ENCODE measurements around the gene SLC15A4.
A peak's percentile ranks its signal among the peaks of the same experiment; 100 is the strongest.

SLC15A4 gene

GRCh38 chr12:128790653-128791373, 32.9 kb downstream of the SLC15A4 start:
- H3K9me2 ChIP-seq (replicated peaks; ENCODE audit: insufficient read depth, low read length): no peaks in the 10 kb centered on the region
- no peak overlapping the region for H3K4me3 ChIP-seq (ENCODE audit: insufficient read depth, low read length, poor library complexity, severe bottlenecking)
- H4K20me1 ChIP-seq (ENCODE audit: low read depth, low read length): no peaks in the 10 kb centered on the region
- peaks cover 9% of the 10 kb centered on the region; the same call in 1 of the 2 replicates for H3K79me2 ChIP-seq (ENCODE audit: insufficient read depth, low read length)
- H3F3A ChIP-seq (ENCODE audit: insufficient read depth): peaks cover 19% of the 10 kb centered on the region
- no peak overlapping the region for H3K4me2 ChIP-seq (ENCODE audit: low read depth, low read length, poor library complexity, severe bottlenecking)
- TF ChIP-seq EZH2phosphoT487 (conservative IDR thresholded peaks at IDR 0.05; ENCODE audit: low read length): no peak
- TF ChIP-seq CTCF (IDR thresholded peaks at IDR 0.05; ENCODE audit: insufficient read depth, low read length, poor library complexity, severe bottlenecking): no peak
- H3K36me3 ChIP-seq (ENCODE audit: low read length): peaks cover 12% of the 10 kb centered on the region
- no peak overlapping the region for H3K9ac ChIP-seq (ENCODE audit: low read length)
- H3K27ac ChIP-seq (ENCODE audit: low read depth, low read length): peak overlapping the region; percentile 21
- no peaks in the 10 kb centered on the region for H3K9me3 ChIP-seq (ENCODE audit: insufficient read depth, low read length)
- H3K27me3 ChIP-seq (ENCODE audit: low read length): no peaks in the 10 kb centered on the region
- no peak overlapping the region for H2AFZ ChIP-seq (ENCODE audit: low read depth, low read length, severe bottlenecking)

GRCh38 chr12:128790221-128790620, 33.5 kb downstream of the SLC15A4 start:
- no peaks in the 10 kb centered on the region for H3K9me2 ChIP-seq (replicated peaks; ENCODE audit: insufficient read depth, low read length)
- TF ChIP-seq EZH2phosphoT487 (conservative IDR thresholded peaks at IDR 0.05; ENCODE audit: low read length) (no peak), CTCF (IDR thresholded peaks at IDR 0.05; ENCODE audit: insufficient read depth, low read length, poor library complexity, severe bottlenecking) (no peak)
- H3K4me2 ChIP-seq (ENCODE audit: low read depth, low read length, poor library complexity, severe bottlenecking): no peak overlapping the region
- no peaks in the 10 kb centered on the region for H3K9me3 ChIP-seq (ENCODE audit: insufficient read depth, low read length)
- H3K9ac ChIP-seq (ENCODE audit: low read length): no peak overlapping the region
- H3K27ac ChIP-seq (ENCODE audit: low read depth, low read length): peak overlapping the region; percentile 21
- peaks cover 13% of the 10 kb centered on the region for H3F3A ChIP-seq (ENCODE audit: insufficient read depth)
- H3K36me3 ChIP-seq (ENCODE audit: low read length): peaks cover 12% of the 10 kb centered on the region
- no peaks in the 10 kb centered on the region for H4K20me1 ChIP-seq (ENCODE audit: low read depth, low read length)
- no peak overlapping the region for H3K4me3 ChIP-seq (ENCODE audit: insufficient read depth, low read length, poor library complexity, severe bottlenecking)
- H2AFZ ChIP-seq (ENCODE audit: low read depth, low read length, severe bottlenecking): no peak overlapping the region
- H3K27me3 ChIP-seq (ENCODE audit: low read length): no peaks in the 10 kb centered on the region
- peaks cover 9% of the 10 kb centered on the region; the same call in 1 of the 2 replicates for H3K79me2 ChIP-seq (ENCODE audit: insufficient read depth, low read length)

- Histone ChIP-seq H3K4me3 (ENCODE audit: insufficient read depth, low read length, poor library complexity, severe bottlenecking) (no peak overlapping the region), H3K9me3 (ENCODE audit: insufficient read depth, low read length) (no peaks in the 10 kb centered on the region), H3K36me3 (ENCODE audit: low read length) (peaks cover 12% of the 10 kb centered on the region), H4K20me1 (ENCODE audit: low read depth, low read length) (no peaks in the 10 kb centered on the region), H3K9ac (ENCODE audit: low read length) (peak overlapping the region; percentile 28; the same call in 1 of the 2 replicates), H3K27me3 (ENCODE audit: low read length) (no peaks in the 10 kb centered on the region), H2AFZ (ENCODE audit: low read depth, low read length, severe bottlenecking) (no peak overlapping the region), H3K9me2 (replicated peaks; ENCODE audit: insufficient read depth, low read length) (no peaks in the 10 kb centered on the region), H3K27ac (ENCODE audit: low read depth, low read length) (peak overlapping the region; percentile 52), H3K4me2 (ENCODE audit: low read depth, low read length, poor library complexity, severe bottlenecking) (peak overlapping the region; percentile 34), H3K79me2 (ENCODE audit: insufficient read depth, low read length) (peaks cover 8% of the 10 kb centered on the region; the same call in 1 of the 2 replicates), H3F3A (ENCODE audit: insufficient read depth) (peaks cover 8% of the 10 kb centered on the region; the same call in 1 of the 2 replicates)
- TF ChIP-seq EZH2phosphoT487 (conservative IDR thresholded peaks at IDR 0.05; ENCODE audit: low read length): no peak
- TF ChIP-seq CTCF (IDR thresholded peaks at IDR 0.05; ENCODE audit: insufficient read depth, low read length, poor library complexity, severe bottlenecking): no peak
Measured at GRCh38 chr12:128789356-128789929, 34.3 kb downstream of the SLC15A4 start.
